OCI-LY3 (cell line): ENCODE results near the gene F5.

Source experiments
- EZH2phosphoT487 ChIP-seq: fragments of 200-600 bp; shearing (Covaris generic); IDR thresholded peaks from 2 replicates; pipeline ENCODE4 v1.6.1; 2018; ENCODE audit warnings: antibody characterized with exemption, mixed run types, low read depth
- TF ChIP-seq, protein P1 (sequence below): fragments of 200-600, 300-600 bp; sonication (generic); IDR thresholded peaks from 2 replicates; pipeline ENCODE4 v1.5.1; 2014; ENCODE audit warnings: antibody characterized with exemption, low read length, low read depth

DNA sequence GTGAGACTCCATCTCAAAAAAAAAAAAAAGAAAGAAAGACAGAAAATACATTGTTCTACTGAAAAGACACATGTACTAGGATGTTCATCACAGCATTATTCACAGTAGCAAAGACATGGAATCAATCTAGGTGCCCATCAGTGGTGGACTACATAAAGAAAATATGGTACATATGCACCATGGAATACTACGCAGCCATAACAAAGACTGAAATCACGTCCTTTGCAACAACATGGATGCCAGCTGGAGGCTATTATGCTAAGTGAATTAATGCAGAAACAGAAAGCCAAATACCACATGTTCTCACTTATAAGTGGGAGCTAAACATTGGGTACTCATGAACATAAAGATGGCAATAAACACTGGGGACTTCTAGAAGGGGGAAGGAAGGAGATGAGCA lies 51.6 kb downstream of the F5 start:
- TF ChIP-seq, protein P1, sequence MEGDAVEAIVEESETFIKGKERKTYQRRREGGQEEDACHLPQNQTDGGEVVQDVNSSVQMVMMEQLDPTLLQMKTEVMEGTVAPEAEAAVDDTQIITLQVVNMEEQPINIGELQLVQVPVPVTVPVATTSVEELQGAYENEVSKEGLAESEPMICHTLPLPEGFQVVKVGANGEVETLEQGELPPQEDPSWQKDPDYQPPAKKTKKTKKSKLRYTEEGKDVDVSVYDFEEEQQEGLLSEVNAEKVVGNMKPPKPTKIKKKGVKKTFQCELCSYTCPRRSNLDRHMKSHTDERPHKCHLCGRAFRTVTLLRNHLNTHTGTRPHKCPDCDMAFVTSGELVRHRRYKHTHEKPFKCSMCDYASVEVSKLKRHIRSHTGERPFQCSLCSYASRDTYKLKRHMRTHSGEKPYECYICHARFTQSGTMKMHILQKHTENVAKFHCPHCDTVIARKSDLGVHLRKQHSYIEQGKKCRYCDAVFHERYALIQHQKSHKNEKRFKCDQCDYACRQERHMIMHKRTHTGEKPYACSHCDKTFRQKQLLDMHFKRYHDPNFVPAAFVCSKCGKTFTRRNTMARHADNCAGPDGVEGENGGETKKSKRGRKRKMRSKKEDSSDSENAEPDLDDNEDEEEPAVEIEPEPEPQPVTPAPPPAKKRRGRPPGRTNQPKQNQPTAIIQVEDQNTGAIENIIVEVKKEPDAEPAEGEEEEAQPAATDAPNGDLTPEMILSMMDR, result no peak
- TF ChIP-seq EZH2phosphoT487, result no peak
